ENCODE data around the gene HOXD12.

DNA sequence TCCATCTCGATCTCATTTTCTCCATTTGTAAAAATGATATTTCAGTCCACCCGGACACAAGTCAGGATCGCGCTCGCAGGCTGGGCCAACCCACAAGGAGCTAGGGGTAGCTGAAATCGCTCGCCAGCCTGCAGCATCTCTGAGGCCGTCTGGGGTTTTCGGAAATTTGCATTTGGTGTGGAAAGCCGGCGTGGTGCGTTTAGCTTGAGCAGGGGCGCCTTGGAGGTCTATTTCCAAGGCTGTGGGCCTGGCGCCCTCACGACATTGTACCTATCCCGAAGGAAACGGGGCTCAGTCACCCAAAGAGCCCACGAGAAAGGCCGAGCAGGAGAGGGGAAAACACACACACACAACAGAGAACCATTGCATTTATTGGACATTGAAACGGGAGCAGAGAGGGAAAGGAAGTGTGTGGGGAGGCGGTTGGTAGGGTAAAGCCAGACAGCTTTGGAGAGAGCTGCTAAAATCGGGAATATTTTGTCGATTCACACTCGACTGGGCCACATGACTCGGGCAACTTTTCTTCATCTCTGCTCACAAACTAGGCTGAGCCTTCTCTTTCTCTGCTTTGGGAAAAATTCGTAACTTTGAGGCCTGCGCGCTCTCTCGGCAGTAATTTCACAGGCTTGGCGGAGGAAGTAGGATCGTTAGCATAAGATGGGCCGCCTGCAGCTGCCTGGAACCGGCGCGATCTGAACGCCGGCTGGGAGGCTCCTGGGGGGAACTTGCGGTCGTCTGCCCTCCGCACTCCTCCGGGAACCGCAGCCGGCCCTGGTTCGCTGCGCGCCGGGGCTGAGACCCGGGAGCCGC lies 28.8 kb downstream of the HOXD12 start:
- TF ChIP-seq POLR2AphosphoS5 (IDR thresholded peaks at IDR 0.05; ENCODE audit: low read depth, low read length) (no peak), POLR2A (IDR thresholded peaks at IDR 0.05; ENCODE audit: low read depth, low read length) (no peak)
